RPMI7951 (cell line): ENCODE results near the gene C3orf20. TPM values are rescaled to one million over a fixed set of nuclear protein-coding genes. Genes with fewer than 3 reads are reported as not detected.
A peak's percentile ranks its signal among the peaks of the same experiment; 100 is the strongest.
"Not testable (repeated sequence)": the region's sequence is repeated elsewhere in the genome, so short reads cannot be mapped to it uniquely, and the experiment has no call there.

Experiments
- DNase-seq: peaks from one replicate; pipeline ENCODE4 v3.0.0-alpha.2; 2012; ENCODE audit warnings: low read depth
- total RNA-seq: library from RNA; depleted of rRNA; stranded (reverse); fragments of >200 nt; shearing (Covaris generic); gene quantifications from 2 replicates; pipeline ENCODE4 v1.2.3, GENCODE V29; 2014

The C3orf20 gene
- total RNA-seq, 1 experiment from 2014 or later: not detected

DNA sequence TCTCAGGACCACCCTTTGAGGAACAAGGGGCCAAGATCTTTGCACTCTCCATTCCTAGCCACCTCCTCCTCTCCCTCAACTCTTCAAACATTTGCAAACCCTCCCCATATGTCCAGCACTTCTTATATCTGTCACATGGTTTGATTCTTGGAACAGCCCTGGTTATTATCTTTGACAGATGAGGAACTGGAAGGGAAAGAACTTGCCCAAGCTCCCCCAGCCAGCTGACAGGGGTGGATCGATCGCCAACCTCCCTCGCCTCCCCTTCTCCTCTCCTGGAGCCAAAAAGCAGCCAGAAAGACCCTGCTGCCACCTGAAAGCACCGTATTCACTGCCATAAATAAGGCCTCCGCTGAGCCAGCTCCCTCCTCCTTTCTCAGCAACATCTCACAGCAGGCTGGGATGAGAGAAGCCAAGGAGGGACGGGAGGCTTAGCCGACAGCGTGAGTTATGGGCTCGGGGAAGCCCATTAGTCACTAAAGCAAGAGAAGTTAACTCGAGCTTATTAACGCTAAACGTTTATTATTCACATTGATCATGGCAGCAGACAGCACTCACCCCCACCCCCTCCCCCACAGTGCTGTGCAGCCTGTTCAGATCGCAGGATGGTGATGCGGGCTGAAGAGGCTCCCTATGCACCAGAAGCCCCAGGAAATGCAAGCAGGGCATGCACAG is 121.6 kb downstream of the C3orf20 start:
- DNase-seq: no peak

DNA sequence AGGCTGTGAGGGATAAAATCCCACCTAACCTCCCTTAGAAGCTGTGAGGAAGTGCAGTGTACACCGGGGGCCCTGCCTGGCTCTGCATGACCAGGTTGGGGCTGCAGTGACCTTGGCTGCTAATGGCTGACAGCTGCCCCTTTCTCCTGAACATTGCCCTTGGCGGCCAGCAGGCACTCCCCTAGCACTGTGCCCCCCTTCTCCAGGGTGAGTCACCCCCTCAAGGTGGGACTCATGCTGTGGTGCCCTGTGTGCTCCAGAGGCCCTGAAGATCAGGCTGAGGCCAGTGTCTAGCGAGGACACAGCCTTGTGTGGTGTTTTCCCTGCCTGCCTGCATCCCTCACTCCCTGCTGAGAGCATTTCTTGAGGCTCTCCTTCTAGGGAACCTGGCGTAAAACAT is 122.8 kb downstream of the C3orf20 start:
- DNase-seq: no peak

- DNase-seq: no peak
These were observed 123.3 kb downstream of the C3orf20 start for GRCh38 chr3:14798231-14798630.

- DNase-seq: no peak
These were observed 124.2 kb downstream of the C3orf20 start for GRCh38 chr3:14799146-14799545.

DNA sequence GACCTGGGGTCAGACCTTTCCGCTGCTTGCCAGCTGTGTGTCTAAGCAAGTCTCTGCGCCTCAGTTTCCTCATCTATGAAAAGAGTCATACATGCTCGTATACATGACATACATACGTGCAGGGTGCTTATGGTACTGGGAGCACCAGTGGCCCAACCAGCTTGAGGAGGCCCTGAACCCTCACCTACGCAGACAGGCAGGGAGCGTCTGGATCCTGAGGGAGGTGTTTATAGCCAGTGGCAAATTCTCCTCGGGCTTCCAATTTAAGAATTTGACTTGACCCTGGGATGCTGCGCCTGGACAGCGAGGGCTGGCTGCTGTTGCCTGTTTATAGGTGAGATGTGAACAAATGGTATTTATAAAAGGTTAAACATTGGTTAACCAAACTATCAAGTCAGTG is 126.1 kb downstream of the C3orf20 start:
- no peak for DNase-seq

DNA sequence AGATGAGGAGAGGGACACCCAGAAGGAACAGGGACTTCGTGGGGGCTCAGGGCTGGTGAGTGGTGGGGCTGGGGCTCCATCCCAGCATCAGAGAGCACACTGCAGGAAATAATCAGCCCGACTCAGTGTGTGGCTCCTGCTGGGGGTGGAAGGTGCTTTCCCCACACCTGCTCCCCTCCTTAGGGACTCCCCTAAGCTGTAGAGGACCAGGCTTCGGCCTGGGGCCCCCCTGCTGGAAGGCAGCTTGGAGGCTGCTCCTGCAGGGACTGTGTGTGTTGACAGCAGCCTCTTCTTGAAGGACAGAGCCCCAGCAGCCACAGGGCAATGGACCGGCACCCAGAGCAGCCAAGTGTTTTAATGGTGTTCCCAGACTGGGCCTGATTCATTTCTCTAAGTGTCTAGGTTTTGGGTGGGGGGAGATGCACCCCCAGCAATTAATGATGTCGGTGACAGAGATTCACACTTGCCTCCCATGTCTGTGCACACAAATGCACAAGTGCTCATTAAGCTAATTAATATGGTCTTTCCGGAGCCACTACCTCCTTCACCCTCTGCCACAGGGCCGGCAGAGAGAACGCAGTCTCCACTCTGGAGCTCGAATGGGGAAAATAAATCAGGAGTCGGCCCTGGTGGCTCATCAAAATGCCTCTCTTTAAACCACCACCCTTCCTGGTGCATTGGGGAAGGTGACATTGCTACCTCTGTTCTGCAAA is 126.9 kb downstream of the C3orf20 start:
- DNase-seq: no peak

GRCh38 chr3:14802381-14802731 is 127.4 kb downstream of the C3orf20 start:
- DNase-seq: no peak

- peak; percentile 61 for DNase-seq
These were observed 128.4 kb downstream of the C3orf20 start for GRCh38 chr3:14803101-14803980.

DNA sequence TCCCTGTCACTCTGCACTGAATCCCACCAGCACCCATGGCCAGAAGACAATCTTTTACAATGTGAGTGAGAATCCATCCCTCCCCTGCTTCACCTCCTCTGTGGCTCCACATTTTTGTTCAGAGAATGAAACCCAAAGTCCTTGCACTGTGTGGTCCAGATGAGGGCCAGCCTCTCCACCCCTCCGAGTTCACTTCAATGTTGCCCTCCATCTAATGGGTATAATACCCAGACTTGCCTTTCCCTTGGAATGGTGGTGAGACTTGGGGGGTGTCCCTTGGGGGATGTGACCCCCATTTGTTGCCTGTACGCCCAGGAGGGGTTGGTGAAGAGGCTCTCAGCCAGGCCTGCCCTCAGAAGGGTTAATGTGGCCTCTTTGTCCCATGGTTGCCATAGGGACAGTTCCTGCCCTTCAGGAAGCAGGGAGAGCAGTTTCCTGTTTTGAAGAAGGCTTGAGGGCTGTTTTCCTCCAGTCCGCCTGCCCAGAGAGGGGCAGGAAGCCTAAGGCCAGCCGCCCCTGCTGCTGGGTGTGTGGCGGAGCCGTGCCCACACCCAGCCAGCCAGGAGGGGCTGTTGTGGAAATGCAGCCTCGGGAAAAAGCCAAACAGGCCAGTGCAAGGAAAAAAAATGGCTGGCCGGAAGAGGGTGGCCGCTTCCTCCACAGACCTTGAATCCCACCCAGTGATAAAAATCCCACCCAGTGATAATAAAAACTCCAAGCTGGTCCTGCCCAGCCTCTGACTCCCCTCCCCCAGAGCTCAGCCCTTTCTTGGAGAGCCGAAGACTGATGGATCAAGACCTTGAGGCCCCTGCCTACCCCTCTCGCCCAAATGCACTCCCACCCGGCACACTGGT is 129.3 kb downstream of the C3orf20 start:
- no peak for DNase-seq

- DNase-seq: peak; percentile 38
These were observed 130.2 kb downstream of the C3orf20 start for GRCh38 chr3:14804835-14805780.

- DNase-seq: no peak
These were observed 131.1 kb downstream of the C3orf20 start for GRCh38 chr3:14805961-14806537.

GRCh38 chr3:14806641-14807263 is 131.8 kb downstream of the C3orf20 start:
- peak; percentile 86 for DNase-seq

DNA sequence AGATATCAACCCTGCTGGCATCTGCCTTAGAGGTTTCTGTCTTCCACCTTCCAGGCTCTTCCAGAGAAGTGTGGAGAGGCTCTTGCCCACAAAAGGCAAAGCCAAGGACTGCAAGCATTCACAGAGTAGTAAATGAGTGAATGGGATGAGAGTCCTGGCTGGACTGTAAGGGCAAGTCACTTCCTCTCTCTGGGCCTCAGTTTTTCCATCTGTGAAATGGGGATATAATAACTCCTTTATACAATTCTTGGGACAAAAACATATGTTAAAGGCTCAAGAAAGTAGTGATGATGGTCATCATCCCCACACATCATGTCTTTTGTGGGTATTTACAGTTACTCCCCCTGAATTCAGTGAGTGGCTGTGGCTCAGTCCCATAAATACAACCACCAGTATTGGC is 133.1 kb downstream of the C3orf20 start:
- DNase-seq: no peak

GRCh38 chr3:14808502-14809266 is 133.7 kb downstream of the C3orf20 start:
- DNase-seq: no peak

- not testable (repeated sequence) for DNase-seq
These were observed 134.7 kb downstream of the C3orf20 start for GRCh38 chr3:14809611-14810010.

DNA sequence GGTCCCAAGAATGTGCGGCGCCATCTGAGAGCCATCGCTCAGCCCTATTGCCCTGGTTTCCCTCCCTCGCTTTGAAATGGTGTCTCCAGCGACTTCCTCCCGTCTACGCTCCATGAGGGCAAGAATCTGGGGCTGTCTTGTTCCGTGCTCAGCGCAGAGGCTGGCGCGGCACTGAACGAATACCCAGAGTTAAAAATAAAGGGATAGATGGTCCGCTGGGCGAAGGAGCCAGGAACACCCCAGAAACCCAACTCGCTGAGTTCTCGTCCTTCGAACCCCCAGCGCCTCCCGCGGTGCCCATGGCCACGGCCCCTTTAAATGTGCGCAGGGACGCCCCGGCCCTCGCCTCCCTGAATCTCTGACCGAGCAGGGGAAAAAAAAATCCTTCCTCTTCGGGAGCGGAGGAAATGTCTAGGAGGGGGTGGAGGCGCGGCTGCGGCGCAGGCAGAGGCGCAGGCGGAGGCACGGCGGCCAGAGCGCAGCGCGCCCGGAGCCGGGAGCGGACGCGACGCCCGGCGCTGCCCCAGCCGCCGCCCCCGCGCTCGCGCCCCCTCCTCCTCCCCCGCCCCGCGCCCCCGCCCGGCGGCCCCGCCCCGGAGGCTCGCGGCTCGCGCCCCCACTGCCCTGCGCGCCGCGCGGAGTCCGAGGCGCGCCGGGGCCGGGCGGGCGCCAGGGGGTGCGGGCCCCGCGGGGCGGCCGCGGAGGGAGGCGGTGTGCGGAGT is 135.3 kb downstream of the C3orf20 start:
- no peak for DNase-seq

DNA sequence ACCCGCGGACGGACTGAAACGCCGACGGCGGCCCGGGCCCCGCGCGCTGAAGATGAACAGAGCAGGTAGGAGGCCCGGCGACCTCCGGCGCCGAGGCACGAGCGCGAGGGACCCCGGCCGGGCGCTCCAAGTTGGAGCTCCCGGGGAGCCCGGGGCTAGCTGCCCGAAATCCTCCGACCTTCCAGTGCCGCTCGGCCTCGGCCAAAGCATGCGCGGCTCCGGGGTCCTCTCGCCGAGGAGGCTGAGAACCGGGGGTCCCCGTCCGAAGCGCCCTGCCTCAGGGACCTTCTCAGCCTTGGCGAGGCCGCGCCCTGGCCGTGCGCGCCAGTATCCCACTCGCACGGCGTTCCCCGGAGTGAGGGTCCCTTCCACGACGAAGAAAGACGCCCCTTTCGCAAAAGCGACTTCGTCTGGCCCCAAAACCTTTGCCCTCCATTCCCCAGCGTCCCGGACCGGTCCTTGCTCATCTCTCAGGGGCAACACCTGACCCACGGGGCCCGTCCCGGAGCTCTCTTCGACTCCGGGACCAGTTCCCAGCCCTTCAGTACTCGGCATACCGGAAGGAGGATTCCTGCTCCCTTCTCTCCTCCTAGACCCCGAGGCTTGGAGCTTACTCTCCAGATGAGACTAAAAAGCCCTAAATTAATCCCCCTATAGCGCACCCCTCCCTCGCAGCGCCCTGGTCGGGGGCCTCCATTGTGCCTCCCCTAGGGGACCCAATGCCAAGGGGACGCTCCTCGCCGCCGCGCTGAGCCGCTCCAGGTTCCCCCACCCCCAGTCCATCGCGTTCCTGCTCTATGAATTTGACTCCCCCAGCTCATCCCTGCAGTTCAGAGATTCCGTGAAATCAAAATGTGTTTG is 136.1 kb downstream of the C3orf20 start:
- no peak for DNase-seq
